Sigmoid colon (tissue), 4 donors: ENCODE results near the gene PTPRU.

Source experiments
- CTCF ChIP-seq, 4 experiments: fragments of 450-650 bp in 3 of 4; fragments of 200-600 bp in 1 of 4; IDR thresholded peaks; one replicate each; pipeline ENCODE4 v1.5.1; 2016 to 2019; ENCODE audit warnings: antibody characterized with exemption in 4 of 4, mild to moderate bottlenecking in 3 of 4, moderate library complexity in 2 of 4
- EP300 ChIP-seq, 4 donors: sonication (generic); formaldehyde crosslinking; IDR thresholded peaks; one replicate each; pipeline ENCODE4 v1.6.1; 2017; ENCODE audit warnings: antibody characterized with exemption in 4 of 4
- POLR2A ChIP-seq, 2 donors: fragments of 450-650 bp; IDR thresholded peaks; one replicate each; pipeline ENCODE4 v1.6.1; 2016; ENCODE audit warnings: antibody characterized with exemption in 2 of 2, mild to moderate bottlenecking in 2 of 2, moderate library complexity in 2 of 2
- POLR2AphosphoS5 ChIP-seq, 4 donors: sonication (generic); formaldehyde crosslinking; IDR thresholded peaks; one replicate each; pipeline ENCODE4 v1.6.1; 2017; ENCODE audit warnings: antibody characterized with exemption in 4 of 4

GRCh38 chr1:29343476-29343875, 107.2 kb downstream of the PTPRU start:
- TF ChIP-seq POLR2A (IDR thresholded peaks at IDR 0.05) (no peak), POLR2AphosphoS5 (IDR thresholded peaks at IDR 0.05) (no peak), CTCF (IDR thresholded peaks at IDR 0.05) (no peak), EP300 (IDR thresholded peaks at IDR 0.05) (no peak)
